ENCODE measurements around the gene MGAT5B.

The MGAT5B gene

DNA sequence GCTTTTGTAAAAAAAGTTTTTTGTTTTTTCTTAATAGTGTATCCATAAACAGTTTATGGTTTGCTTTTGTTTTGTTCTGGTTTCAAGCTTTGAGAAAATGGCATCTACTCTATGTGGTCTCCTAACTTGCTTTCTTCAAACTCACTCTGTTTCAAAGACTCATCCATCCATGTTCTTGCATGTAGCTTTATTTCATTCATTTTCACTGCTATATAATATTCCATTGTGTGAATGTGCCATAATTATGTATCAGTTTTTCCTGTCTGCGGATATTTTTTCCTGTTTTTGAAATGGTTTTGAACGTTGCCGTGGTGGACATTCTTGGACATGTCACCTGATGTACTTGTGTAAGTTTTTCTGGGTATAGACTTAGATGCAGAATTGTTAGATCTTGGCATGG lies 39.1 kb downstream of the MGAT5B start:
- DNase-seq, result no peak

DNA sequence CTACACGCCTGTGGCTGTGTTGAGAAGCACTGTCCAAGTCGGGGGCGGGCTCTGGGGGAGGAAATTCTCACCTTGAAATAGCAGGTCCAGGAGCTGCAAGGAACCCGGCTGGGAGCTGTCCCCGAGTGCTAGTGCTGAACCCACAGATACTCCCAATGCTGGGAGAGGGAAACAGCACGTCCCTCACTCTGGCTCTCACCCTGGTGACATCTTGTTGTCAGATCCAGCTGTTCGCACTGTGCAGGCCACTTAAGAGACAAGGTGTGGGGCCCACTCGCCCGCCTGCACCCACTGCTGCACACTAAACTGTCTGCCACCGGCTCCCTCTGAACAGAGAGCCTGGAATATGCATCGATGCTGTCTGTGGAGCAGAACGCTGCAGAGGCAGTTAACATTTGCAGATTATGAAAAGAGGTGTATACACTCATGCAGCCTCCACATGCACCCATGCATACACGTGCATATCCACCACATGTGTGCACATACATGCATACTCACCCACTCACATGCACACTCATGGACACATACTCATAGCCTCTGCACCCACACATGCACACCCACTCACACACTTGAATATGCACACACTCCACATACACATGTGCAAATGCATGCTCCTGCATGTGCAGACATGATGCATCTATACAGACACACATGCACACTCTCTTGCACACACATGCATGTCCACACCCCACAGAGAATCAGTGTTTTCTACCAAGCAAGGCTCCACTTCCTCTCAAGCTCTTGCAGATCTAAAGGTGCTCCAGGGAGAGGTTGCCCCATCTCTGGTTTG lies 42.0 kb downstream of the MGAT5B start:
- peak in 1 of 2 experiments; percentile 17 for DNase-seq

DNA sequence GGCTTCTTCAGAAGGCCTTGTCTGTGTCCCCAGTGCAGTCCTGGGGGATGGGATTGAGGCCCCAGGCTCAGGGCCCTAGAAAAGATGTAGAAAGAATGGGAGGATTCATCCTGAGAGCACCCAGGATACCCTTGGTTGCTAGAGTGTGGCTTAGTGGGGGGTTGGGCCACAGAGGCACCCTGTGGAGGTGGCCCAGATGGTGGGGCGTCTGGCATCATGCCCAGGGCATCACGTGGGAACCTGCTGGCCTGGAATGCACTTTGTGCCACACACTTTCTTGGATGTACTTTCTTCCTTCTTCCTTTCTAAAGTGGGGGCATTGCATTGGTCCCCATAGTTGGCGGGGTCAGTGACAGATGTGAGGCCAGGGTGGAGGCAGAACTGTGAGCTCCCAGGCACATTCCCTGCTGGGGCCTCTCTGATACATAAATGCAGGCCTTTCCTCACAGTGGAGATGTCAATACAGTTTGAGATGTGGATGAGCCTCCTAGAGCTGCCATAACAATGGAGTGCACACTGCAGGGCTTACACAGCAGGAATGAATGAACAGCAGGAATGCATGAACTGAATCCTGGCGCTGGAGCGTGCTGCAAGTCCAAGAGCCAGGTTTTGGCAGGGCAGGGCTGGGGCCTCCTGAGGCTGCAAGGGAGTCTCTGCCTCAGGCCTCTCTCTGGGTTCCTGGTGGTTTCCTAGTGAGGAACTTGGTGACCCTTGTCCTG lies 43.3 kb downstream of the MGAT5B start:
- no peak for DNase-seq

DNA sequence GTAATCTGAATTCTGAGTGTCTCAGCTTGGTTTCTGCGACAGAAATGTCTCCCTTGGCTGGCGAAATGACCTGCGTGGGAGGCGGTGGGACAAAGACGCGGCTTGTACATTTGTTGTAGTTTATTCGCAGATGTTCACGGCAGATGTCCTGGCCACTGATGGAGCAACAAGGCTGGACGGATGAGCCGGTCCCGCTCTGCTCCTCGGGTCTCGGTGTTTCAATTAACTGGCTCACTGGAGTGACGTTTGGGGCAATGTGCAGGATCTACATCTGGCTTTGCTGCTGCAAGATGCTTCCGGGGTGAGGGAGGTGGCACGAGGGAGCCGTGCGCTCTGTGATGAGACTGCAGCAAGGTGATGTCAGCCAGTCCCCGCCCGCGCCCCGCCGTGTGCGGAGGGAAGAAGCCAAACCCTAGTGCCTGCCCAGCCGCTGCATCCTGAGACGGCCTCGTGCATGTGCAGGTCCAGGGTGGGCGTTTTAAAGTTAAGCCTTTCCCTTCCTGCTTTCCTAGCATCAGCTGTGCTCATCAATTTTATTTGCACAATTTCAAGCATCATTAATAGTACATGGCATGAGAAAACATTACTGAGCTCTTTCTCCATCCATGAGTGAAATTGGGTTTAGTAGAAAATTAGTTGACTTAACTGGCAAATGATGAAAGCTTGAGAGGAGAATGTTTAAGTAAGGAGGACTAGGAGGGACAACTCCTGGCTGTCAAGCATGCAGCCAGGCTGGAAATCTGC lies 44.4 kb downstream of the MGAT5B start:
- DNase-seq, result no peak

DNA sequence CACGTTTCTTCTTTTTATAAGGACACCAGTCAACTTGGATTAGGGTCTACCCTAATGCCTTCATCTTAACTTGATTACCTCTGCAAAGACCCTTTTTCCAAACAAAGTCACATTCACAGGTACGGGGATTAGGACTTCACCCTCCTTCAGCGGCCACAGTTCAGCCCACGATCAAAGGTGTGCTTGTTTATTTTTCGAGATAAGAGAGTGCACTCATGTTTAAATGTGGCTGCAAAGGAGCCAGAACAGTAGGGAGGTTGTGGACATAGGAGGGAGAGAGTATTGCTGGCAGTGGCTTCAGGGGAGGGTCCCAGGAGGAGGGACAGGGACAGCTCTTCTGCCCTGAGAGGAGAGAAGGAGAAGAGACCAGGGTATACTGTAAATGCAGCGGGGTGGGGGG lies 46.7 kb downstream of the MGAT5B start:
- DNase-seq, result no peak

DNA sequence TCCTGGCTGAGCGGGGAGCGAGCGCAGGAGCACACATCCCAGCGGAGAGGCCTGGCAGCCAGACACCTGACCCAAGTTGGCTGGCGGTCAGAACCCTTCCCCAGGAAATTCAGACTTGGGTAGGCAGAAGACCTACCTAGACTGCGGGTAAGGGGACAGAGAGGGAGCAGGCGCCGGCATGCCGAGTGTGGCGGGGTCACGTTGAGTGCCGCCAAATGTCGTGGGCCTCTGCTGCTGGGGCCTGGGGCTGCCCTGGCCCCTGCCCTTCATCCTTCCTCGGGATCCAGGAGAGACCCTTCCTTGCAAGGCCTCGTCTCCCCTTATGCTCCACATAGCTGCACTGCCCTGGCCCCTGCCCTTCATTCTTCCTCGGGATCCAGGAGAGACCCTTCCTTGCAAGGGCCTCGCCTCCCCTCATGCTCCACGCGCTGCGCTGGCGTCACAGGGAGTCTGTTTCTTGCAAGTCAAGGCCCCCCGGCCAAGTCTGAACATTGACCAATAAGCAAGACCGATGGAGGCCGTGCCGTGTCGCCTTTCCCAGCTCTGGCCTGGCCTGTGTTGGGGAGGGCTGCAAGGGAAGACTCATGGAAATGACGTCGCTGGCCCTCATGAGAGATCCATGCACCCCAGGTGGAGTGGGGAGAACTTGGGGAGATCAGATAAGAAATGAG lies 47.8 kb downstream of the MGAT5B start:
- no peak for DNase-seq

DNA sequence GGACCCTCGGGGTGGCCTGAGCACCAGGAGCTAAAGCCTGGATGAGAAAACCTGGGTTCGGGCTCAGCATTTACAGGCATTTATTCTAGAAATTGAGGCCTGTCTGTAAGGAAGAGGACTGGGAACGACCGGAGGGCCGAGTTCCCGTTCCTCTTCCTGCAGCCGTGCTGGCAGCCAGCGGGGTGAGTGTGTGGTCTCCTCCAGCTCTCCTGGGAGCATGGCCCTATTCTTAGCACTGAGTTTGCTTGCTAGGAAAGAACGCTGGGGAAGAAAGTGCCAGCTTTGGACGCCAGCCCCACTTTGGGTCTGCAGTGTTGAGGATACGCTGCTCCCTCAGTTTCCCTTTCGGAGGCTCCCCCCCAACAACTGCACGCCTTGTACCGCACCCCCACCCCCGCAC lies 49.6 kb downstream of the MGAT5B start:
- no peak for DNase-seq

DNA sequence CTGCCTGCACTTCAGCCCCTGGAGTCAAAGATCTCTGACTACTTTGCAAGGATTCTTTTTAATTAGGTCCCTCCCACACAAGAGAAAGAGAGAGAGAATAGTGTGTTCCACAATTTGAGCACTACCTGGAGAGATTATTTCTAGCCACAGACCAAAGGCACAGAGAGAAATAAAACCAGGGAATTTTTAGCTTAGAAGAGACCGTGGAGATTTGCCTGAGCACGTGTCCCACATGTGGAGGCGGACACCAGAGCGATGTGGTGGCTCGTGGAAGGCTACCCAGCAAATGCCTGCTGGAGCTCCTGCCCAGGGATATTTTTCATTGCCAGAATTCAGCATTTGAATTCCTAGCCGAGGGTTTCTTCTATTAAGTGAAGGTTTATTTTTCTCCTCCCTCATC lies 50.6 kb downstream of the MGAT5B start:
- no peak for DNase-seq

DNA sequence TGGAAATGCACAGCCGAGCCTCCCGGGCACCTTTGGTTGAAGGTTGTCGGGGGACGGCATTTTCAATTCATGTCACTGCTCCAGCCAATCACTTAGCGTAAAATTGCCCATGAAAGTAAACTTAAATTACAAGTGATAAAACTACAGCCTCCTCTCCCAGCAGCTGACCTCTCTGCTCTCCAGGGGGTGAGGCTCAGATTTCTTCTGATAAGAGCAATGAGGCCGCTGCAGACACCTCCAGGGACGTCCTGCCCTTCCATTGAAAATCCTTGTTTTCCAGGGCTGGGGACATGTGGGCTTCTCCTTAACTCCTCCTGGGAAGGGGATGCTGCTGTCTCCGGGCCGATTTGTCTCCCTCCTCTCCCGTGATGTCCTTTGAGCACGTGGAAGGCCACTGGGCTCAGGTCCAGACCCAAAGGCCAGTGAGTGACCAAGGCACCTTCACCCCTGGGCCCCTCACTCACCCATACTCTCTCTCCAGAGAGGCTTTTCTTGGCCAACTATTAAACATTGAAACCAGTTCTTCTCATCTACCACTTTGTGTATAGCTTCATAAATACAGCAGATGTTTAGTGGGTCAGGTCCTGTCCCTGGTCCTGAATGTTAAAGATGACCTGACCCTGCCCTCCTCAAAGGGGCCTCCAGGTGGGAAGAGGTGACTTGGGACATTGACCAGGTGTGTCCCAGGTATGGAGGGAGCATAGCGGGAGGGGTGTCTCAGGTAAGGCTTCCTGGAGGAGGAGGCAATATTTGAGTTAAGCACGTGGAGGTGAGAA lies 52.3 kb downstream of the MGAT5B start:
- no peak for DNase-seq

DNA sequence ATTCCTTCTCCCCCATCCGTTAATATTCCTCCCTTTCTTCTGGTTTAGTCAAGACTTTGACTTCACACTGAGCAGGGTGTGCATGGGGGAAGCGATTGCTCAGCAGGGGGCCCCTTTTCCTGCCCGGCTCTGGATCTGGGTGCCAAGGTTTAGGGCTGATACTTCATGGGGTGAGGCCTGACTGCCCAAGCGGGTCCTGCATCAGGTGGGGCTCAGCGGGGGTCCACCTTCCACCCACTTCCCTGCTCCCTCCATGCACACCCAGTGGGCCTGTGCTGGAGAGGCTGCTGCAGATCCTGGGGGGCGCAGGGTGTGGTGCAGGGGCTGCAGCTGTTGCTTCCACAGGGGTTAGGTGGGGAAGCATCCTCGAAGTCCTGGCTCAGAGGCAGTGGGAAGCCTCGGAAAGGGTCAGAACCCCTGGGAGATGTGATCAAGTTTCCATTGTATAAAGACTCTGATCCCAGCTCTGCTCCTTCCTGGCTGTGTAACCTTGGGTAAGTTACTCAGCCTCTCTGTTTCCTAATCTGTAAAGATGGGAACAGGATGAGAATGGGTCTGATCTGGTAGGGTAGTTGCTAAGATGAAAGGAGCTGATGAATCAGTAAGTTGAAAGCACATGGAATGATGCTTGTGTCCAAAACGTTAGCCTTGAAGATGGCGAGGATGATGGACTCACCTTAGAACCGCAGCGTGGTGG lies 53.3 kb downstream of the MGAT5B start:
- DNase-seq, result no peak

DNA sequence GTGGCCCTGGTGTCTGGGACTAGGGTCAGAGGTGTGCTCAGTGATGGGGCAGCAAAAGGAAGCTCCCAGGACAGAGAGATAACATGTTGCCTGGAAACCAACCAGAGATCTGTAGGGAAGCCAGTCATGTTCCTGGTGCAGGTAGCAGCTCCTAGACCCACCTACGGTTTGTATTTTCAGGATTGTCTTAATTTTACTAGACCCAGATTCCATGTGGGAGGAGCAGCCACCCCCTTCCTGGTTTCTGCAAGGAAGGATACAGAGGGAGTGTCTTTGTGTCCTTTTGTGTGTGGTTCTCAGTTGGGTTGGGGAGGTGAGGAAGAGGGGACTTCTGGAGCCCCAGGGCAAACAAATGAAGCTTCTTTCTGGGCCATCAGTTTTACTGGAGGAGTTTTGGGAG lies 53.9 kb downstream of the MGAT5B start:
- no peak for DNase-seq

DNA sequence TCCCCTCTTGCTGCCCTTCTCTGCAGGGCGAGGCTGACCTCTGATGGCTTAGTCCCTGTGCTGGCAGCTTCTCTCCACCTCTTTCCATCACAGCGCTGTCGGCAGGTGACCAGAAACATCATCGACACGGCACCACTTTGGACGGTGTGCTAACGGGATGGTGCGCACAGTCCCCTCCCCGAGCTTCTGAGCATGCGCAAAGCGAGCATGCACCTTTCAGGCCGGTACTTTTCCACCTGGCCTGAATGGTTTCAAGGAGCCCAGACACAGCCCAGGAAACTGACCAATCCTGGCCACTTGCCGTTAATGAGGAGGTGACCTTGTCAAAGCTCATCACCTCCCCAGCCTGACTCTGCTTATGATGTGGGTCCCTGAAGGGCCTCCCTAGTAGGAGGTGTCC lies 54.8 kb downstream of the MGAT5B start:
- DNase-seq, result no peak

DNA sequence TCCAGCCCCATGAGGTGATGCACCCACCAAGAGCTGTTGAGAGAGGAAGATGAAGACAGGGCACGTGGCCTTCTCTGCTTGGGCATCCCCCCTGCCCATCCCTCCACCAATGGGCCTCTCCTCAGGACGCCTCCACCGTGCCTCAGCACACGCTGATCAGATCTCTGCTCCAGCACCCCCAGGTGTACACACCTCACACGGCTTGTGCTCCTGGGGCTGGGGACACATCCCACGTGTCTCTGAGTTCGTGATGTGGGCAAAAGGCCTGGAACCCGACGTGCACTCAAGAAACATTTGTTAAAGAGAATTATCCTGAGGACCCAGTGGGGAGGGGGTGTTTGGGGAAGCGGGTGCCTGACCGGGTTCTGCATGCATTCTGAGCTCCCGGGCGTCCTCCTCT lies 55.3 kb downstream of the MGAT5B start:
- no peak for DNase-seq

DNA sequence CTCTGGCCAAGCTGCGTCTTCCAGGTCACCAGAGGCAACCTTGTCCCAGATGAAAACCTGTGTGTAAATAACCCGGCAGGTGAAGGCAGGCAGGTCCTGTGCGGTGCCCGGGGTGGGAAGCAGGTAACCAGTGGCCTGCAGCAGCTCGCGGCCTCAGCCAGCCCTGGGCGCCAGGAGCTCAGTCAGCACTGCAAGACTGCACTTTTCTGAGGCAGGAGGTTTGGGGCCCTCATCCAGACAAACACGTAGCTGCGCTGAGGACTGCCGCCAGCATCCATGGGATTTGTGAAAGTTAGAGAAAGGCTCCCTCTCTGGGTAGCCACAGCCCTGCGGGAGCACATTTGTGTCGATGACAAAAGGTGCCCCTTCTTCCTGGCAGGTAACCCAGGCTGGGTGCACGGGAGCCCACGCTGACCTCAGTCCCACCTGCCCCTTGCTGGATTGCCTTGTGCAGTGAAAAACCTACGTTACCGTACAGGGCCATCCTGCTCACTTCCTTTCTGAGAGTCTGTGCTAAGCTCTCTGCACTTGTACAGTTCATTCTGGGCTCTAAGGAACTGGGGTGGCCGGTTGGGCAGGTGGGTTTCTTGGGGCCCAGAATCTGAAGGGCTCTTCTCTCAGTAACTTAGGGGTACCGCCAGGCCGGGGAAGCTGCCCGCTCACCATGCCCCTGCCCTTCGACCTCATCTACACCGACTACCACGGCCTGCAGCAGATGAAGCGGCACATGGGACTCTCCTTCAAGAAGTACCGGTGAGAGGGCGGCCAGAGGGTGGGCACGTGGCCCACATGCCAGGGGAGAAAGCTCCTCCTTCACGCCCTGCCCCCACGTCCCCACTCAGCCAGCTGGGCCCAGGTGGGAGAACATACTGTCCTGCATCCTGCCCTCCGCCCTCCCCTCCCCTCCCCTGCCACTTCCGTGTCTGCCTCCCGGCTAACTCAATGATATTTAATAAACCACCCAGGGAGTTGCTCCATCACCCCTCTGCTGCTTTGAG lies 56.4 kb downstream of the MGAT5B start:
- no peak for DNase-seq

DNA sequence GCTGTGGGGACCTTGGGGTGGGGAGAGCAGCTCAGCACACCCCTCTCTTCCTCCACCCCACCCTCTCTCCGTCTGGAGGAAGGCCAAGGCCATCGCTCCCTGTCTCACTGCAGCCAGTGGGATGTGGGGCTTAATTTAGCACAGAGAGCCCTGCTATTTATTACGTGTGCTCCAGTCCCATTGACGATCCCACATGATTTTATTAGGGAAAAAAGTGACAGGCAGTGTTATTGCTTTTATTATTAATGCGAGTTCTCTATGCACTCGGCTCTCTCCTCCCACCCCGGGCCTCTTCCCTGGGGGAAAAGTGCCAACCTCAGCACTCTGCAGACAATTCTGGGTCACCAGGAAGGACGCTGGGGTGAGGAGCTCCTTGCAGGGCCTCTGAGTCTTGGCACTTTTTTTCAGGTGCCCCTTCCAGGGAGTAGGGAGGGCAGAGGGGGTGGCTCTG lies 57.3 kb downstream of the MGAT5B start:
- DNase-seq, result no peak

DNA sequence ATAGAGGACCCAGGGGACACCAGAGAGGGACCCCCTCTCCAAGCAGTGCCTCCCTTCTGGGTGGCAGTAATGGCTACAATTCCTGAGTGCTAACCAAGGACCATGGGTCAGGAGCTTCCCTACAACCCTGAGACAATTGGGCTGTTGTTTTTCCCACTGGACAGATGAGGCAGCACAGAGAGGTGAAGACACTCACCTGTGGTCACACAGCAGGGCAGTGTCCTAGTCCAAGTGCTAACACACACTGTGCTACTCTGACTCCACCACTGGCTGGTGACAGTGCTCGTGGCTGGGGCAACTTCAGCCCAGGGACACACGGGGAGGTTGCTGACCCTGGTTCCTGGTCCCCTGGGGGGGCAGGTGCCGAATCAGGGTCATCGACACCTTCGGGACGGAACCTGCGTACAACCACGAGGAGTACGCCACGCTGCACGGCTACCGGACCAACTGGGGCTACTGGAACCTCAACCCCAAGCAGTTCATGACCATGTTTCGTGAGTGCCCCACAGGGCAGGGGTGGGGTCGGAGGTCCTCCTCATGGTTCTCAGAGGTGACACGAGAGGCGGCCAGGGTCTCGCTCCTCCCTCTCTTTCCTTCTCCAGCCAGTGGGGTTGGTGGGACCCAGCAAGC lies 58.1 kb downstream of the MGAT5B start:
- no peak for DNase-seq

DNA sequence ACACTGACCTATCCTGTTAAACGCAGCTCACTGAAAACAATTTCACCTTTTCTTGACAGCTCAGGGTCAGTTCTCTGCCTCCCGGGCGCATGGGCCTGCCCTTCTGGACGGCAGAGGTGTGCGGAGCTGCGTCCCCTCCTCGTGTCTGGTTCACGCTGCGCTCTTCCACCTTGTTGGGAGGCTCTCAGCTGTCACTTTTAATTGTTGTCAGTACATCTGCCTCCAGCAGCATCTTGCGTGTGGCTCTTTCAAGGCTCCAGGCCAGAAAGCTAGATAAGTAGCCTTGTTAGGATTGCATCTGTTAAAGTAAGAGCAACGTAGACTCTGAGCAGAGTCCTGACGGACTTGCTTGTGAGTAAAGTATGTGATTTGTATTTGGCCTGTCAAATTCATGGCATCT lies 59.4 kb downstream of the MGAT5B start:
- DNase-seq, result no peak

DNA sequence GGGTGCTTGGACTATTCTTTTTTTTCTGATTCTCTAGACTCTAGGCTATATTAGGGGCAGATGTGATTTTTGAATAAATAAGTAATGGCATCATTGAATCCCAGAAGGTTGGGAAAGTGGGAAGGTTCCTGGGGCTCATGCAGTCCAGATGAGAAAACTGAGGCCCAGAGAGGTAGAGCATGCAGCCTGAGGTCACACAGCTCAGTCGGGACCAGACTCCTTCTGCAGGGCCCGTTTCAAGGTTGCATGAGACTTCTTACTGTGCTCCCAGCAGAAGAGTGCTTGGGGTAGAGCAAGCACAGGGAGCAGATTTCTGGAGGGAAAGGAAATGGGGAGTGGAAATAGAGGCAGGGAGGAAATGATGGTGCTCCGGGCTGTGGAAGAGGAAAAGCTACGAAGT lies 59.8 kb downstream of the MGAT5B start:
- DNase-seq, result no peak

DNA sequence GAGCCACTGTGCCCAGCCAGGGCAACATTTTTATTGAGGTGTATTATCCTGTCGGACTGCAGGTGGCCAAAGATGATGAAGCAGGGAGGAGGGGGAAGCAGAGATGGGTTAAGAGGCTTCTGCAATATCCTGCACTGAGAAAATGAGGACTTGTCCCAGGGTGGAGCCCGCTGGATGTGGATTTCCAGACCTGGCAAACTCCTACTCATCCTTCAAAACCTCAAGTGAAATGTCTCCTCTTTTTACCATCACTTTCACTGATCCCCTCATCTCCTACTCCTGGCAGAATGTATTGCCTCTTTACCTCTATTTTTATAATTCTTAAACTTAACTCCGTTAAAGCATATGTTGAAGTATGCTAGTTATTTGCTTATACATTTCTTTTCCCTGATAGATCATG lies 60.9 kb downstream of the MGAT5B start:
- DNase-seq, result no peak

DNA sequence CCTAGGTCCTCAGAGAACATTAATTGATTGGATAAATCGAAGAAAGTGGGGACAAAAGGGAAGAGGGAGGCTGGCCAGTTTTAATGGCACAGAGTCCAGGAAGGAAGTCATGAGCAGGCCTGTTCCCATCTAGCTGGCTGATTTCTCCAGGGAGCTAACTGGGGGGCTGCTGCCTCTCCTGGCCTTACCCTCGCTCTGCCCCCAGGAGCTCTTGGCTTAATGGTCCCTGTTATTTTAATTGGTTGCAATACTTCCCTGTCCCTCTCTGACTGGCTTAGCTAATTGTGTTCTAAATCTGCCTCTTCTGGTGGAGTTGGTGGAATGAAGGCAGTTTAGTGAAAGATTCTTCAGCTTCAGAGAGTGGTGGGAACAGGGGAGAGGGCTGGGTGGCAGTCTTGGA lies 61.4 kb downstream of the MGAT5B start:
- no peak for DNase-seq
